ENCODE data around the gene EIF4EBP3.

EIF4EBP3 gene

GRCh38 chr5:140549237-140550144 is 2.0 kb downstream of the EIF4EBP3 start:
- no peaks in the 10 kb centered on the region for H3K9me3 Mint-ChIP-seq
- peak overlapping the region; percentile 82 for H3K27ac Mint-ChIP-seq
- H3K27me3 Mint-ChIP-seq, result no peaks in the 10 kb centered on the region
- DNase-seq (no peak), ATAC-seq (replicated peaks) (no peak)
- peaks cover 46 to 60% of the 10 kb centered on the region in 2 donors for H3K36me3 Mint-ChIP-seq
- H3K4me1 Mint-ChIP-seq, result peaks cover 48 to 68% of the 10 kb centered on the region in 2 donors
- H3K4me3 Mint-ChIP-seq, result peak overlapping the region in 1 of 2 donors; percentile 37

GRCh38 chr5:140550147-140551079 is 3.0 kb downstream of the EIF4EBP3 start:
- peaks cover 52 to 77% of the 10 kb centered on the region in 2 donors for H3K4me1 Mint-ChIP-seq
- no peak overlapping the region for H3K4me3 Mint-ChIP-seq

GRCh38 chr5:140551872-140552271 is 4.4 kb downstream of the EIF4EBP3 start:
- DNase-seq, result no peak
- Mint-ChIP-seq H3K9me3 (no peaks in the 10 kb centered on the region), H3K4me1 (peaks cover 58 to 86% of the 10 kb centered on the region in 2 donors), H3K27ac (peak overlapping the region; percentile 73), H3K27me3 (no peaks in the 10 kb centered on the region), H3K4me3 (no peak overlapping the region), H3K36me3 (peaks cover 54 to 63% of the 10 kb centered on the region in 2 donors)
- no peak for ATAC-seq (replicated peaks)

More at GRCh38 chr5:140550147-140551079, 3.0 kb downstream of the EIF4EBP3 start:
- H3K27ac Mint-ChIP-seq, result peak overlapping the region; percentile 63
- peaks cover 49 to 61% of the 10 kb centered on the region in 2 donors for H3K36me3 Mint-ChIP-seq
- DNase-seq, result no peak
- no peaks in the 10 kb centered on the region for H3K9me3 Mint-ChIP-seq
- no peaks in the 10 kb centered on the region for H3K27me3 Mint-ChIP-seq
- ATAC-seq (replicated peaks), result no peak

- DNase-seq (no peak), ATAC-seq (replicated peaks) (peak; percentile 33 to 50)
- Mint-ChIP-seq H3K27me3 (no peaks in the 10 kb centered on the region), H3K4me3 (peak overlapping the region in 1 of 2 donors; percentile 41), H3K36me3 (peaks cover 59 to 65% of the 10 kb centered on the region in 2 donors), H3K9me3 (no peaks in the 10 kb centered on the region), H3K27ac (peak overlapping the region; percentile 21), H3K4me1 (peaks cover 56 to 81% of the 10 kb centered on the region in 2 donors)
Observed at GRCh38 chr5:140553657-140554056, 6.2 kb downstream of the EIF4EBP3 start.

GRCh38 chr5:140554454-140554853 is 7.0 kb downstream of the EIF4EBP3 start:
- Mint-ChIP-seq H3K36me3 (peaks cover 60 to 62% of the 10 kb centered on the region in 2 donors), H3K9me3 (no peaks in the 10 kb centered on the region), H3K27ac (peak overlapping the region; percentile 38), H3K4me1 (peaks cover 49 to 73% of the 10 kb centered on the region in 2 donors), H3K27me3 (no peaks in the 10 kb centered on the region), H3K4me3 (peak overlapping the region; percentile 2 to 60)
- ATAC-seq (replicated peaks) (no peak), DNase-seq (no peak)

- peak overlapping the region; percentile 70 for H3K27ac Mint-ChIP-seq
- peaks cover 40 to 60% of the 10 kb centered on the region in 2 donors for H3K4me1 Mint-ChIP-seq
- no peaks in the 10 kb centered on the region for H3K27me3 Mint-ChIP-seq
- DNase-seq, result no peak
- H3K36me3 Mint-ChIP-seq, result peaks cover 56 to 61% of the 10 kb centered on the region in 2 donors
- peak overlapping the region; percentile 93 to 95 for H3K4me3 Mint-ChIP-seq
- ATAC-seq (replicated peaks), result no peak
- no peaks in the 10 kb centered on the region for H3K9me3 Mint-ChIP-seq
Observed at GRCh38 chr5:140555747-140556312, 8.4 kb downstream of the EIF4EBP3 start.

GRCh38 chr5:140556438-140556837 is 9.0 kb downstream of the EIF4EBP3 start:
- H3K36me3 Mint-ChIP-seq, result peaks cover 58 to 61% of the 10 kb centered on the region in 2 donors
- H3K4me3 Mint-ChIP-seq, result peak overlapping the region; percentile 93 to 95
- no peaks in the 10 kb centered on the region for H3K9me3 Mint-ChIP-seq
- H3K27ac Mint-ChIP-seq, result peak overlapping the region; percentile 70
- ATAC-seq (replicated peaks), result no peak
- DNase-seq, result no peak
- H3K4me1 Mint-ChIP-seq, result peaks cover 45 to 54% of the 10 kb centered on the region in 2 donors
- H3K27me3 Mint-ChIP-seq, result no peaks in the 10 kb centered on the region

GRCh38 chr5:140557136-140557805 is 9.8 kb downstream of the EIF4EBP3 start, which contains the start of gene SRA1:
Gene SRA1, minus strand, starts transcription at chr5:140557473. Its CDS starts 21 bp downstream, at chr5:140557452.
- DNase-seq, result peak; percentile 86
- H3K4me3 Mint-ChIP-seq, result peak within 1 kb of the TSS; percentile 93 to 95
- H3K36me3 Mint-ChIP-seq, result peaks cover 53 to 65% of the 10 kb centered on the region in 2 donors
- peak within 1 kb of the TSS; percentile 97 for H3K27ac Mint-ChIP-seq
- peaks cover 47 to 54% of the 10 kb centered on the region in 2 donors for H3K4me1 Mint-ChIP-seq
- no peaks in the 10 kb centered on the region for H3K9me3 Mint-ChIP-seq
- no peaks in the 10 kb centered on the region for H3K27me3 Mint-ChIP-seq
- ATAC-seq (replicated peaks), result peak; percentile 96 to 97

GRCh38 chr5:140557965-140558364 is 10.5 kb downstream of the EIF4EBP3 start:
- peaks cover 48 to 57% of the 10 kb centered on the region in 2 donors for H3K4me1 Mint-ChIP-seq
- DNase-seq, result no peak
- H3K4me3 Mint-ChIP-seq, result peak overlapping the region; percentile 93 to 95
- H3K36me3 Mint-ChIP-seq, result peaks cover 53 to 66% of the 10 kb centered on the region in 2 donors
- ATAC-seq (replicated peaks), result no peak
- H3K9me3 Mint-ChIP-seq, result no peaks in the 10 kb centered on the region
- no peaks in the 10 kb centered on the region for H3K27me3 Mint-ChIP-seq
- peak overlapping the region; percentile 97 for H3K27ac Mint-ChIP-seq

GRCh38 chr5:140558542-140558941 is 11.1 kb downstream of the EIF4EBP3 start:
- H3K4me1 Mint-ChIP-seq, result peaks cover 43 to 57% of the 10 kb centered on the region in 2 donors
- DNase-seq (no peak), ATAC-seq (replicated peaks) (no peak)
- H3K9me3 Mint-ChIP-seq, result no peaks in the 10 kb centered on the region
- peaks cover 47 to 60% of the 10 kb centered on the region in 2 donors for H3K36me3 Mint-ChIP-seq
- H3K4me3 Mint-ChIP-seq, result no peak overlapping the region
- no peaks in the 10 kb centered on the region for H3K27me3 Mint-ChIP-seq
- peak overlapping the region; percentile 97 for H3K27ac Mint-ChIP-seq

- no peak for ATAC-seq (replicated peaks)
- H3K27ac Mint-ChIP-seq, result no peak overlapping the region
- no peaks in the 10 kb centered on the region for H3K9me3 Mint-ChIP-seq
- H3K4me3 Mint-ChIP-seq, result no peak overlapping the region
- H3K27me3 Mint-ChIP-seq, result no peaks in the 10 kb centered on the region
- H3K4me1 Mint-ChIP-seq, result peaks cover 36 to 47% of the 10 kb centered on the region in 2 donors
- no peak for DNase-seq
- peaks cover 35 to 50% of the 10 kb centered on the region in 2 donors for H3K36me3 Mint-ChIP-seq
Observed at GRCh38 chr5:140560227-140560626, 12.8 kb downstream of the EIF4EBP3 start.

GRCh38 chr5:140561753-140562523 is 14.5 kb downstream of the EIF4EBP3 start:
- no peak for ATAC-seq (replicated peaks)
- H3K27me3 Mint-ChIP-seq, result no peaks in the 10 kb centered on the region
- H3K4me3 Mint-ChIP-seq, result no peak overlapping the region
- no peak overlapping the region for H3K27ac Mint-ChIP-seq
- no peaks in the 10 kb centered on the region for H3K9me3 Mint-ChIP-seq
- H3K36me3 Mint-ChIP-seq, result peaks cover 31 to 52% of the 10 kb centered on the region in 2 donors
- H3K4me1 Mint-ChIP-seq, result peaks cover 37 to 43% of the 10 kb centered on the region in 2 donors
- no peak for DNase-seq

- Mint-ChIP-seq H3K9me3 (no peaks in the 10 kb centered on the region), H3K4me1 (peaks cover 43 to 47% of the 10 kb centered on the region in 2 donors), H3K27ac (peak overlapping the region; percentile 98), H3K4me3 (peak overlapping the region; percentile 90 to 94), H3K27me3 (no peaks in the 10 kb centered on the region), H3K36me3 (peaks cover 38 to 61% of the 10 kb centered on the region in 2 donors)
- DNase-seq, result no peak
- no peak for ATAC-seq (replicated peaks)
Observed at GRCh38 chr5:140563596-140563995, 16.1 kb downstream of the EIF4EBP3 start.

Data from stimulated activated naive B cell treated with anti-CD40 and anti-IgM and Interleukin-4, amounts not matched to agents 10 μg/mL and 1 μg/mL and 100 μg/mL, for 72 hours (primary cell).